ENCODE measurements around the gene MYOF. TPM values are rescaled to one million over a fixed set of nuclear protein-coding genes. Genes with fewer than 3 reads are reported as not detected.
"Not testable (repeated sequence)": the region's sequence is repeated elsewhere in the genome, so short reads cannot be mapped to it uniquely, and the experiment has no call there.

MYOF gene
- total and polyA plus RNA-seq, 12 donors: 4.1 to 119 (median 49.6) TPM

DNA sequence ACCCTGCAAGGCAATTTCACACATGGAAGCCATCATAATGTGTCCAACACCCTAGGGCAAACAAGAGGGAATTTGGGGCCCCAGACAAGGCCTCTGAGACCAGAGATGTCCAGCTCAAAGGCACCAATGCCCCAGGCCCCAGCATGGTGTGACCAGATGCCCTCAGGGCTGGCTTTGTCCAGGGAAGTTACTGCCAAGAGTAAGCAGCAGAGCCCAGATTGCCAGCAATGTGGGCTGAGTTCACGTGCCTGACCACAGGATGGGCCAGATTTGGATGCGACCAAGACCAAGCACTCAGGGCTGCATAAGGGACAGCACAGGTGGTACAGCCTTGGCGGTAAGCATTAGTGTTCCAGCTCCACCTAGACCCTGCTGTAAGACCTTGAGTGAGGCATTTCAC lies 12.7 kb downstream of the MYOF start:
- Histone ChIP-seq H3K9me3 (replicated peaks in 1 of 3) (no peaks in the 10 kb centered on the region), H3K27me3 (no peaks in the 10 kb centered on the region), H3K4me1 (replicated peaks in 1 of 2) (peaks cover 55 to 70% of the 10 kb centered on the region in 2 donors), H3K4me3 (no peak overlapping the region), H3K36me3 (replicated peaks in 1 of 2) (no peaks in the 10 kb centered on the region), H3K27ac (peak overlapping the region in 4 of 5 donors; percentile 79 to 91 (median 87))
- no peak for DNase-seq
- TF ChIP-seq, protein P1, sequence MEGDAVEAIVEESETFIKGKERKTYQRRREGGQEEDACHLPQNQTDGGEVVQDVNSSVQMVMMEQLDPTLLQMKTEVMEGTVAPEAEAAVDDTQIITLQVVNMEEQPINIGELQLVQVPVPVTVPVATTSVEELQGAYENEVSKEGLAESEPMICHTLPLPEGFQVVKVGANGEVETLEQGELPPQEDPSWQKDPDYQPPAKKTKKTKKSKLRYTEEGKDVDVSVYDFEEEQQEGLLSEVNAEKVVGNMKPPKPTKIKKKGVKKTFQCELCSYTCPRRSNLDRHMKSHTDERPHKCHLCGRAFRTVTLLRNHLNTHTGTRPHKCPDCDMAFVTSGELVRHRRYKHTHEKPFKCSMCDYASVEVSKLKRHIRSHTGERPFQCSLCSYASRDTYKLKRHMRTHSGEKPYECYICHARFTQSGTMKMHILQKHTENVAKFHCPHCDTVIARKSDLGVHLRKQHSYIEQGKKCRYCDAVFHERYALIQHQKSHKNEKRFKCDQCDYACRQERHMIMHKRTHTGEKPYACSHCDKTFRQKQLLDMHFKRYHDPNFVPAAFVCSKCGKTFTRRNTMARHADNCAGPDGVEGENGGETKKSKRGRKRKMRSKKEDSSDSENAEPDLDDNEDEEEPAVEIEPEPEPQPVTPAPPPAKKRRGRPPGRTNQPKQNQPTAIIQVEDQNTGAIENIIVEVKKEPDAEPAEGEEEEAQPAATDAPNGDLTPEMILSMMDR (IDR thresholded peaks at IDR 0.05): no peak
- no peak for TF ChIP-seq POLR2A (IDR thresholded peaks at IDR 0.05)
- intact Hi-C loops (cut with DNase I): no loop called here
- 94 to 100% (median 96%) methylated on average over 1 to 3 of the region's 3 CpGs for WGBS, 4 donors

DNA sequence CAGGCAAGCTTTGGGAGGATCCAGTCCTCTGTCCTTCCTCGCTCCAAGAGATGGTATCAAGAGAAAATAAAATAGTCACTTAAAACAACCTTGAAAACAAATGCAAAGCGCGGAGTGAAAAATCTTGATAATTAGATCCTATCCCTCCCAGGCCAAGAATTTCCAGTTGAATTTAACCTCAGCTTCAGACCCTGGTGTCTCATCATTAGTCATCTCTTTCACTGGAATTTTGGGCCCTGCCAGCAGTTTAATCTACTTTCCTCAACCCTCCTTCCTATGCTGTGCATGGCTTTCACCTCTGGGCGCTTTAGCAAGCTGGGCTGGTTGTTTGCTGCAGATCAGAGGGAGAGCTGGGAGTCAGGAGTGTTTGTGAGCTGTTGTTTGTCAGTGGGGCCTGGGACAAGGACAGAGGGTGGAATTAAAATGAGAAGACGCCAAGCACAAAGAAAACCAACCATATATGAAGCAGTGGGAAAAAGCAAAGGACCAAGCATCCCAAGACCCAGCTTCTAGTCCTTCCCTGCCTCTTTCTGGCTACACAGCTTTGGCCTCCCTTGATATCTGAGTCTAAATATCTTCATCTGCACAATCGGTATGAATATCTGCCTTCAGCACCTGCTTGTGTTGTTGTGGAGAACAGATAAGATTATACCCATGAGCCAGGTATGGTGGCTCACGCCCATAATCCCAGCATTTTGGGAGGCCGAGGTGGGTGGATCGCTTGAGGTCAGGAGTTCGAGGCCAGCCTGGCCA lies 13.5 kb downstream of the MYOF start:
- H3K27ac ChIP-seq: peak overlapping the region; percentile 79 to 96 (median 87)
- DNase-seq: peak in 6 of 7 donors; percentile 67 to 78 (median 73)
- H3K4me3 ChIP-seq: no peak overlapping the region
- no peaks in the 10 kb centered on the region for H3K27me3 ChIP-seq
- H3K36me3 ChIP-seq (replicated peaks in 1 of 2): no peaks in the 10 kb centered on the region
- H3K4me1 ChIP-seq (replicated peaks in 1 of 2): peaks cover 57 to 72% of the 10 kb centered on the region in 2 donors
- H3K9me3 ChIP-seq (replicated peaks in 1 of 3): no peaks in the 10 kb centered on the region
- TF ChIP-seq POLR2A (IDR thresholded peaks at IDR 0.05): peak in 1 of 2 donors; percentile 58
- TF ChIP-seq, protein P1 (IDR thresholded peaks at IDR 0.05): peak in 3 of 6 experiments; percentile 15 to 26 (median 20)
- 59 to 71% (median 64%) methylated on average over 10 of the region's 10 CpGs for WGBS, 4 donors
- intact Hi-C loops (cut with DNase I): no loop called here

DNA sequence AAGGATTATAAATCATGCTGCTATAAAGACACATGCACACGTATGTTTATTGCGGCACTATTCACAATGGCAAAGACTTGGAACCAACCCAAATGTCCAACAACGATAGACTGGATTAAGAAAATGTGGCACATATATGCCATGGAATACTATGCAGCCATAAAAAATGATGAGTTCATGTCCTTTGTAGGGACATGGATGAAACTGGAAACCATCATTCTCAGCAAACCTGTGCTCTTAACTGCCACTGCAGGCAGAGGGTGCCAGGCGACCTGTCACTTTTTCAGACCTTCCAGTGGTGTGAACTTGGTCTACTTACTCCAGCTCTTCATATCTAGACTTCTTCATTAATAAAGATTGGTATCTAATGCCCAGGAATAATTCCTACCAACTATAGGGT lies 14.5 kb downstream of the MYOF start:
- H3K4me3 ChIP-seq; H3K27me3 ChIP-seq; H3K9me3 ChIP-seq (replicated peaks in 1 of 3); DNase-seq; H3K36me3 ChIP-seq (replicated peaks in 1 of 2); intact Hi-C loops (cut with DNase I): not testable (repeated sequence)
- WGBS, 4 donors: 75 to 95% (median 79%) methylated on average over 2 of the region's 4 CpGs
- H3K4me1 ChIP-seq (replicated peaks in 1 of 2): peaks cover 60 to 77% of the 10 kb centered on the region in 2 donors
- H3K27ac ChIP-seq: peak overlapping the region; percentile 79 to 96 (median 87)

DNA sequence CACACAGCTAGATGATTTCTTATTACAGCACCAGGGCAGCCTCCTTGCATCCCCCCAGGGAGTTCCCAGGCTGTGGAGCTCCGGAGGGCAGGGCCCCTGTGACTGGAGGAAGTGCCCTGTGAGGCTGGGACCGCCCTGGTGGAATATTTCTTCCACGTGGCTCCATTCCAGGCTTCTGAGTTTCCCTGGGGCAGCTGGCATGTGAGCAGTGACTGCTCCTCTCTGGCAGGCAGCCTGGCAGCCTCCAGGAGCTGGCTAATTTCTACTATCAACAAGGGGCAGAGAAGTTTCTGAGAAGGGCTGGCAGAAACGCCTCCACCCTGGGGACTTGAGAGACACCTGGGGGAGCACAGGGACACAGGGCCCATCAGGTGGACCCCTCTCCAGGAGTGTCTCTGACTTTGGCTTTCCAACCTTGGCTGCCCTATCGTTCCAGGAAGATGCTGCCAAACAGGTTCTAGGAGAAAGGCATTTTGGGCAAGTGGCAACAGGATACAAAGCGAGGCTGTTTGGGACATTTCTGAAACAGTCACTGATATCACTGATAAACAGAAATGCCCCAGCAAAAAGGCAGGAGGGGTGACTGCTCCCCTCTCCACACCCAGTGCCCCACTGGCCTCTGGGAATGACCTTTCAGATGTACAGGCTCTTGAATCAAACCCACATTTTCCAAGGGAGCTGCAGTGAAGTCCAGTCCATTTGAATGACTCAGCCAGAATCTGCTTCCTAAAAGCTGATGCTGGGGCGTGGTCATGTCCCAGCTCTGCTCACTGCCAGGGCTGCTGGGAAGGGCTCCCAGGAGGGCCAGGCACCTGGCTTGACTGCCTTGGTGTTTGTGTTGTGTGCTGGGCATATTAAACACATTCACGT lies 16.1 kb downstream of the MYOF start:
- Histone ChIP-seq H3K27ac (peak overlapping the region; percentile 92 to 96 (median 94)), H3K36me3 (replicated peaks in 1 of 2) (no peaks in the 10 kb centered on the region), H3K27me3 (no peaks in the 10 kb centered on the region), H3K9me3 (replicated peaks in 1 of 3) (no peaks in the 10 kb centered on the region), H3K4me1 (replicated peaks in 1 of 2) (peaks cover 54 to 72% of the 10 kb centered on the region in 2 donors), H3K4me3 (peak overlapping the region in 1 of 4 donors; percentile 3)
- intact Hi-C loops (cut with DNase I): no loop called here
- peak; percentile 84 to 95 (median 94) for DNase-seq
- 25 to 32% (median 27%) methylated on average over 4 to 8 of the region's 8 CpGs for WGBS, 4 donors
- TF ChIP-seq, protein P1 (IDR thresholded peaks at IDR 0.05): no peak
- peak in 1 of 2 donors; percentile 78 for TF ChIP-seq POLR2A (IDR thresholded peaks at IDR 0.05)
